Karpas-422 (cell line): ENCODE measurements around the gene ITPR3. TPM values are rescaled to one million over a fixed set of nuclear protein-coding genes. Genes with fewer than 3 reads are reported as not detected.

Experiments used
- DNase-seq: peaks from one replicate; pipeline ENCODE4 v3.0.0-alpha.2; 2015
- H2AFZ ChIP-seq: fragments of 200-600 bp; sonication (generic); 2 replicates; pipeline ENCODE4 v1.6.1; 2014; ENCODE audit warnings: antibody characterized with exemption, low read length, mixed read lengths
- H3K27ac ChIP-seq: fragments of 200-600 bp; sonication (generic); 2 replicates; pipeline ENCODE4 v1.5.1; 2014; ENCODE audit warnings: mild to moderate bottlenecking, low read length, moderate library complexity
- H3K27me3 ChIP-seq: fragments of 200-600 bp; sonication (generic); 2 replicates; pipeline ENCODE4 v1.6.1; 2014; ENCODE audit warnings: low read length, mixed read lengths
- H3K36me3 ChIP-seq: fragments of 200-600 bp; sonication (generic); 2 replicates; pipeline ENCODE4 v1.6.1; 2014; ENCODE audit warnings: low read length, mixed read lengths; ENCODE audit not compliant: insufficient read depth
- H3K4me1 ChIP-seq: fragments of 200-600 bp; sonication (generic); 2 replicates; pipeline ENCODE4 v1.6.1; 2014; ENCODE audit warnings: mild to moderate bottlenecking, low read length, mixed read lengths
- H3K4me2 ChIP-seq: fragments of 200-600 bp; sonication (generic); 2 replicates; pipeline ENCODE4 v1.6.1; 2014; ENCODE audit warnings: low read length, low read depth, mild to moderate bottlenecking; ENCODE audit not compliant: poor library complexity, severe bottlenecking
- H3K4me3 ChIP-seq: fragments of 200-600 bp; sonication (generic); 2 replicates; pipeline ENCODE4 v1.5.1; 2014; ENCODE audit warnings: mild to moderate bottlenecking, antibody characterized with exemption, low read length, mixed read lengths
- H3K79me2 ChIP-seq: fragments of 200-600 bp; sonication (generic); 2 replicates; pipeline ENCODE4 v1.6.1; 2014; ENCODE audit warnings: mild to moderate bottlenecking, low read length, mixed read lengths
- H3K9ac ChIP-seq: fragments of 200-600 bp; sonication (generic); 2 replicates; pipeline ENCODE4 v1.6.0; 2014; ENCODE audit warnings: low read length
- H3K9me2 ChIP-seq: fragments of 200-600 bp; sonication (generic), shearing (Covaris generic); replicated peaks from 2 replicates; pipeline ENCODE4 v1.6.0; 2014; ENCODE audit warnings: mild to moderate bottlenecking, low read length, moderate library complexity; ENCODE audit not compliant: insufficient read depth
- H3K9me3 ChIP-seq: fragments of 300-700, 200-600 bp; sonication (generic); 2 replicates; pipeline ENCODE4 v1.6.1; 2014; ENCODE audit warnings: low read length, mixed read lengths
- H4K20me1 ChIP-seq: fragments of 200-600 bp; sonication (generic); 2 replicates; pipeline ENCODE4 v1.6.1; 2014; ENCODE audit warnings: mild to moderate bottlenecking, antibody characterized with exemption, low read length, low read depth; ENCODE audit not compliant: insufficient read depth
- total RNA-seq: library from RNA; depleted of rRNA; stranded (reverse); fragments of >200 nt; shearing (Covaris generic); gene quantifications from 2 replicates; pipeline ENCODE4 v1.2.3, GENCODE V29; 2014; ENCODE audit warnings: low replicate concordance

Gene ITPR3
- total RNA-seq, 1 experiment from 2014 or later = 3.9 TPM

- Histone ChIP-seq H3K79me2 (peaks cover 27% of the 10 kb centered on the region), H3K9me3 (no peaks in the 10 kb centered on the region), H3K4me1 (peaks cover 29% of the 10 kb centered on the region), H3K9ac (no peak overlapping the region), H3K4me2 (no peak overlapping the region), H3K27ac (no peak overlapping the region), H3K9me2 (no peaks in the 10 kb centered on the region), H4K20me1 (0 out of 2 replicates have a peak, but pooled peaks cover 4% of the 10 kb centered on the region), H2AFZ (no peak overlapping the region), H3K36me3 (peaks cover 15% of the 10 kb centered on the region; the same call in 1 of the 2 replicates), H3K27me3 (no peaks in the 10 kb centered on the region), H3K4me3 (no peak overlapping the region)
- no peak for DNase-seq
Measured at GRCh38 chr6:33712914-33713313, 91.8 kb downstream of the ITPR3 start.

GRCh38 chr6:33713786-33714185 lies 92.7 kb downstream of the ITPR3 start:
- Histone ChIP-seq H2AFZ (no peak overlapping the region), H4K20me1 (0 out of 2 replicates have a peak, but pooled peaks cover 4% of the 10 kb centered on the region), H3K9me2 (no peaks in the 10 kb centered on the region), H3K79me2 (peaks cover 24% of the 10 kb centered on the region), H3K27me3 (no peaks in the 10 kb centered on the region), H3K27ac (no peak overlapping the region), H3K4me1 (peaks cover 29% of the 10 kb centered on the region), H3K4me3 (no peak overlapping the region), H3K9me3 (no peaks in the 10 kb centered on the region), H3K9ac (no peak overlapping the region), H3K36me3 (peaks cover 11% of the 10 kb centered on the region; the same call in 1 of the 2 replicates), H3K4me2 (no peak overlapping the region)
- no peak for DNase-seq

GRCh38 chr6:33714385-33715040 lies 93.4 kb downstream of the ITPR3 start:
- H3K79me2 ChIP-seq = peaks cover 17% of the 10 kb centered on the region
- no peak overlapping the region for H3K4me3 ChIP-seq
- H2AFZ ChIP-seq = no peak overlapping the region
- H3K9ac ChIP-seq = no peak overlapping the region
- 0 out of 2 replicates have a peak, but pooled peaks cover 4% of the 10 kb centered on the region for H4K20me1 ChIP-seq
- no peak overlapping the region for H3K27ac ChIP-seq
- no peak overlapping the region for H3K4me2 ChIP-seq
- H3K9me2 ChIP-seq = no peaks in the 10 kb centered on the region
- peaks cover 23% of the 10 kb centered on the region for H3K4me1 ChIP-seq
- H3K9me3 ChIP-seq = no peaks in the 10 kb centered on the region
- peak; percentile 71 for DNase-seq
- H3K27me3 ChIP-seq = no peaks in the 10 kb centered on the region
- H3K36me3 ChIP-seq = peaks cover 6% of the 10 kb centered on the region; the same call in 1 of the 2 replicates

- Histone ChIP-seq H2AFZ (no peak overlapping the region), H3K4me3 (no peak overlapping the region), H3K36me3 (no peaks in the 10 kb centered on the region), H3K79me2 (no peaks in the 10 kb centered on the region), H3K9me3 (no peaks in the 10 kb centered on the region), H3K27ac (no peak overlapping the region), H3K4me2 (no peak overlapping the region), H3K4me1 (peaks cover 14% of the 10 kb centered on the region), H3K9me2 (no peaks in the 10 kb centered on the region), H3K9ac (no peak overlapping the region), H4K20me1 (0 out of 2 replicates have a peak, but pooled peaks cover 9% of the 10 kb centered on the region), H3K27me3 (no peaks in the 10 kb centered on the region)
- DNase-seq = no peak
Measured at GRCh38 chr6:33716379-33716778, 95.3 kb downstream of the ITPR3 start.

GRCh38 chr6:33716890-33717632 lies 95.9 kb downstream of the ITPR3 start:
- Histone ChIP-seq H4K20me1 (0 out of 2 replicates have a peak, but pooled peaks cover 9% of the 10 kb centered on the region), H3K4me3 (no peak overlapping the region), H3K9me2 (no peaks in the 10 kb centered on the region), H3K27me3 (no peaks in the 10 kb centered on the region), H3K9ac (no peak overlapping the region), H3K36me3 (no peaks in the 10 kb centered on the region), H3K27ac (no peak overlapping the region), H3K4me1 (peaks cover 17% of the 10 kb centered on the region), H3K79me2 (no peaks in the 10 kb centered on the region), H2AFZ (no peak overlapping the region), H3K4me2 (no peak overlapping the region), H3K9me3 (no peaks in the 10 kb centered on the region)
- DNase-seq = no peak

- Histone ChIP-seq H3K4me2 (no peak overlapping the region), H2AFZ (no peak overlapping the region), H4K20me1 (0 out of 2 replicates have a peak, but pooled peaks cover 9% of the 10 kb centered on the region), H3K9me3 (no peaks in the 10 kb centered on the region), H3K27me3 (no peaks in the 10 kb centered on the region), H3K4me1 (peaks cover 17% of the 10 kb centered on the region), H3K79me2 (no peaks in the 10 kb centered on the region), H3K4me3 (no peak overlapping the region), H3K9me2 (no peaks in the 10 kb centered on the region), H3K27ac (no peak overlapping the region), H3K9ac (no peak overlapping the region), H3K36me3 (no peaks in the 10 kb centered on the region)
- DNase-seq = no peak
Measured at GRCh38 chr6:33717934-33718455, 96.9 kb downstream of the ITPR3 start.

- Histone ChIP-seq H3K27ac (no peak overlapping the region), H3K27me3 (no peaks in the 10 kb centered on the region), H3K9me2 (no peaks in the 10 kb centered on the region), H3K9me3 (no peaks in the 10 kb centered on the region), H3K79me2 (no peaks in the 10 kb centered on the region), H4K20me1 (peaks cover 11% of the 10 kb centered on the region; the same call in 1 of the 2 replicates), H3K9ac (no peak overlapping the region), H3K36me3 (no peaks in the 10 kb centered on the region), H2AFZ (no peak overlapping the region), H3K4me2 (no peak overlapping the region), H3K4me3 (no peak overlapping the region), H3K4me1 (peaks cover 17% of the 10 kb centered on the region)
- no peak for DNase-seq
Measured at GRCh38 chr6:33718713-33719112, 97.6 kb downstream of the ITPR3 start.

- H3K4me2 ChIP-seq = no peak overlapping the region
- no peaks in the 10 kb centered on the region for H3K79me2 ChIP-seq
- H3K4me3 ChIP-seq = no peak overlapping the region
- DNase-seq = no peak
- no peak overlapping the region for H3K27ac ChIP-seq
- no peaks in the 10 kb centered on the region for H3K9me3 ChIP-seq
- H3K36me3 ChIP-seq = no peaks in the 10 kb centered on the region
- H3K27me3 ChIP-seq = no peaks in the 10 kb centered on the region
- H3K4me1 ChIP-seq = peaks cover 17% of the 10 kb centered on the region
- peaks cover 9% of the 10 kb centered on the region; the same call in 1 of the 2 replicates for H4K20me1 ChIP-seq
- no peaks in the 10 kb centered on the region for H3K9me2 ChIP-seq
- H3K9ac ChIP-seq = no peak overlapping the region
- H2AFZ ChIP-seq = no peak overlapping the region
Measured at GRCh38 chr6:33719326-33719987, 98.3 kb downstream of the ITPR3 start.
